ENCODE measurements around the gene POMZP3.
"Not testable (repeated sequence)": the region's sequence is repeated elsewhere in the genome, so short reads cannot be mapped to it uniquely, and the experiment has no call there.

- TF ChIP-seq, protein P1, sequence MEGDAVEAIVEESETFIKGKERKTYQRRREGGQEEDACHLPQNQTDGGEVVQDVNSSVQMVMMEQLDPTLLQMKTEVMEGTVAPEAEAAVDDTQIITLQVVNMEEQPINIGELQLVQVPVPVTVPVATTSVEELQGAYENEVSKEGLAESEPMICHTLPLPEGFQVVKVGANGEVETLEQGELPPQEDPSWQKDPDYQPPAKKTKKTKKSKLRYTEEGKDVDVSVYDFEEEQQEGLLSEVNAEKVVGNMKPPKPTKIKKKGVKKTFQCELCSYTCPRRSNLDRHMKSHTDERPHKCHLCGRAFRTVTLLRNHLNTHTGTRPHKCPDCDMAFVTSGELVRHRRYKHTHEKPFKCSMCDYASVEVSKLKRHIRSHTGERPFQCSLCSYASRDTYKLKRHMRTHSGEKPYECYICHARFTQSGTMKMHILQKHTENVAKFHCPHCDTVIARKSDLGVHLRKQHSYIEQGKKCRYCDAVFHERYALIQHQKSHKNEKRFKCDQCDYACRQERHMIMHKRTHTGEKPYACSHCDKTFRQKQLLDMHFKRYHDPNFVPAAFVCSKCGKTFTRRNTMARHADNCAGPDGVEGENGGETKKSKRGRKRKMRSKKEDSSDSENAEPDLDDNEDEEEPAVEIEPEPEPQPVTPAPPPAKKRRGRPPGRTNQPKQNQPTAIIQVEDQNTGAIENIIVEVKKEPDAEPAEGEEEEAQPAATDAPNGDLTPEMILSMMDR (IDR thresholded peaks at IDR 0.05), result not testable (repeated sequence)
- TF ChIP-seq, protein P2, sequence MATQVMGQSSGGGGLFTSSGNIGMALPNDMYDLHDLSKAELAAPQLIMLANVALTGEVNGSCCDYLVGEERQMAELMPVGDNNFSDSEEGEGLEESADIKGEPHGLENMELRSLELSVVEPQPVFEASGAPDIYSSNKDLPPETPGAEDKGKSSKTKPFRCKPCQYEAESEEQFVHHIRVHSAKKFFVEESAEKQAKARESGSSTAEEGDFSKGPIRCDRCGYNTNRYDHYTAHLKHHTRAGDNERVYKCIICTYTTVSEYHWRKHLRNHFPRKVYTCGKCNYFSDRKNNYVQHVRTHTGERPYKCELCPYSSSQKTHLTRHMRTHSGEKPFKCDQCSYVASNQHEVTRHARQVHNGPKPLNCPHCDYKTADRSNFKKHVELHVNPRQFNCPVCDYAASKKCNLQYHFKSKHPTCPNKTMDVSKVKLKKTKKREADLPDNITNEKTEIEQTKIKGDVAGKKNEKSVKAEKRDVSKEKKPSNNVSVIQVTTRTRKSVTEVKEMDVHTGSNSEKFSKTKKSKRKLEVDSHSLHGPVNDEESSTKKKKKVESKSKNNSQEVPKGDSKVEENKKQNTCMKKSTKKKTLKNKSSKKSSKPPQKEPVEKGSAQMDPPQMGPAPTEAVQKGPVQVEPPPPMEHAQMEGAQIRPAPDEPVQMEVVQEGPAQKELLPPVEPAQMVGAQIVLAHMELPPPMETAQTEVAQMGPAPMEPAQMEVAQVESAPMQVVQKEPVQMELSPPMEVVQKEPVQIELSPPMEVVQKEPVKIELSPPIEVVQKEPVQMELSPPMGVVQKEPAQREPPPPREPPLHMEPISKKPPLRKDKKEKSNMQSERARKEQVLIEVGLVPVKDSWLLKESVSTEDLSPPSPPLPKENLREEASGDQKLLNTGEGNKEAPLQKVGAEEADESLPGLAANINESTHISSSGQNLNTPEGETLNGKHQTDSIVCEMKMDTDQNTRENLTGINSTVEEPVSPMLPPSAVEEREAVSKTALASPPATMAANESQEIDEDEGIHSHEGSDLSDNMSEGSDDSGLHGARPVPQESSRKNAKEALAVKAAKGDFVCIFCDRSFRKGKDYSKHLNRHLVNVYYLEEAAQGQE (IDR thresholded peaks at IDR 0.05; ENCODE audit: insufficient read depth in 1 of 2, low read depth in 2 of 2, low read length in 1 of 2), result not testable (repeated sequence)
- not testable (repeated sequence) for TF ChIP-seq POLR2AphosphoS5 (IDR thresholded peaks at IDR 0.05; ENCODE audit: low read depth, low read length)
Observed at GRCh38 chr7:76588586-76588985, 38.5 kb downstream of the POMZP3 start.
